GM12891 (cell line): ENCODE data around the gene TRAF3IP3.
"Not testable (repeated sequence)": the region's sequence is repeated elsewhere in the genome, so short reads cannot be mapped to it uniquely, and the experiment has no call there.

Source experiments
- PAX5 ChIP-seq: IDR thresholded peaks from 2 replicates; pipeline ENCODE4 v1.6.1; 2011; ENCODE audit warnings: low read length, moderate library complexity, mild to moderate bottlenecking; ENCODE audit not compliant: insufficient read depth, severe bottlenecking
- POLR2A ChIP-seq: IDR thresholded peaks from 2 replicates; pipeline ENCODE4 v1.6.1; 2011; ENCODE audit warnings: low read depth, low read length, control low read depth
- POLR2AphosphoS5 ChIP-seq: IDR thresholded peaks from 2 replicates; pipeline ENCODE4 v1.6.1; 2011; ENCODE audit warnings: low read depth, low read length, control low read depth
- POU2F2 ChIP-seq: IDR thresholded peaks from 2 replicates; pipeline ENCODE4 v1.6.1; 2011; ENCODE audit warnings: low read depth, mild to moderate bottlenecking, control low read depth, low read length, moderate library complexity
- SPI1 ChIP-seq: IDR thresholded peaks from 2 replicates; pipeline ENCODE4 v1.6.1; 2011; ENCODE audit warnings: low read depth, low read length, control low read depth
- TAF1 ChIP-seq: IDR thresholded peaks from 2 replicates; pipeline ENCODE4 v1.6.1; 2011; ENCODE audit warnings: low read depth, low read length, control low read depth

DNA sequence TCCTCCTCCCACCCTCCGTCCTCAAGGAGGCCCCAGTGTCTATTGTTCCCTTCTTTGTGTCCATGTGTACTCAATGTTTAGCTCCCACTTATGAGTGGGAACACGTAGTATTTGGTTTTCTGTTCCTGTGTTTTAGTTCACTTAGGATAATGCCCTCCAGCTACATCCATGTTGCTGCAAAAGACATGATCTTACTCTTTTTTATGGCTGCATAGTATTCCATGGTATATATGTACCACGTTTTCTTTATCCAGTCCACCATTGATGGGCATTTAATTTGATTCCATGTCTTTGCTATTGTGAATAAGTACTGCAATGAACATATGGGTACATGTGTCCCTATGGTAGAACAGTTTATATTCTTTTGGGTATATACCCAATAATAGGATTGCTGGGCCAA lies 37.9 kb downstream of the TRAF3IP3 start:
- not testable (repeated sequence) for TF ChIP-seq TAF1, POLR2A, POU2F2, POLR2AphosphoS5, SPI1, PAX5
